Stimulated activated CD8-positive, alpha-beta memory T cell treated with anti-CD3 and anti-CD28 coated beads, Interleukin-4, amount 100 ng/mL, for 48 hours (primary cell): ENCODE data around the gene SLC35E4.
"Not testable (repeated sequence)": the region's sequence is repeated elsewhere in the genome, so short reads cannot be mapped to it uniquely, and the experiment has no call there.

Experiments used
- DNase-seq: peaks from one replicate; pipeline ENCODE4 v3.0.0-alpha.2; 2020

SLC35E4 gene

DNA sequence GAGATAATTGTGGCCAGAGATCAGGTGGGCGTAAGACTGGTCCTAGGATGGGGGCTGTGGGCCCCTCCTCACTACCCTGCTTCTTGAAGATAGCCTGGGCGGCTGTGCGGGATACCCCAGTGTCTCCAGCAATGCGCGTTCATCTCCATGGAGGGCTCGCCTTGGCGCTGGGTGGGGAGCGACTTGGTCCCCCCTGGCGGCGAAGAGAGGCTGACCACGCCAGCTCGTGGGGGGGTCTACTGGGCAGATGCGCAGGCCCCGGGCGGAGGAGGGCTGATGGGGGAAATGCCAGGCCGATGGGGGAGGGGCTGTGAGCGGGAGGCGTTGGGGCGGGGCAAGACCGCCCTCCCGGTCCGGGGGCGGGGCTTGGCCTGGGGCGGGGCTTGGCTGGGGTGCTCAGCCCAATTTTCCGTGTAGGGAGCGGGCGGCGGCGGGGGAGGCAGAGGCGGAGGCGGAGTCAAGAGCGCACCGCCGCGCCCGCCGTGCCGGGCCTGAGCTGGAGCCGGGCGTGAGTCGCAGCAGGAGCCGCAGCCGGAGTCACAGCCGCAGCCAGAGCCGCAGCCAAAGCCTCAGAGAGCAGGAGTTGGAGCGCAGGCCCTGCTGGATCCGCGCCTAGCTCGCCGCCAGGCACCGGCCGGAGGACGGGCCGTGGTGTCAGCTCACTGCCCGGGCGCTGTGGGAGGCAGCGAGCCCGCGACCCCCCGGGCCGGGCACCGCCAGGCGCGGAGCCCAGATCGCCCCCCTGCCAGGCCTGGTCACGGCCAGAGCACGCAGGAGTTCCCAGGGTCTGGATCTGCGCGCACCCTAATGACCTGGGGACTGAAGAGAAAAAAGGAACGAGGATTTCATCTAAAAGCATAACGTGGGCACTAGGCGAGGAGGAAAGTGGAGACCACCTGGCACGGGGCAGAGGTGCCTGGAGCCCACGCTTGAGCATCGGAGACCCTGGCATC is at the start of gene SLC35E4:
TSS of gene SLC35E4 (plus strand) at position 509 of the 953 bp plus-strand sequence. CDS start 670 bp downstream, outside the sequence.
- peak; percentile 99 for DNase-seq

- DNase-seq: no peak
Measured at GRCh38 chr22:30586414-30586813, 49.2 kb upstream of the SLC35E4 start.

DNA sequence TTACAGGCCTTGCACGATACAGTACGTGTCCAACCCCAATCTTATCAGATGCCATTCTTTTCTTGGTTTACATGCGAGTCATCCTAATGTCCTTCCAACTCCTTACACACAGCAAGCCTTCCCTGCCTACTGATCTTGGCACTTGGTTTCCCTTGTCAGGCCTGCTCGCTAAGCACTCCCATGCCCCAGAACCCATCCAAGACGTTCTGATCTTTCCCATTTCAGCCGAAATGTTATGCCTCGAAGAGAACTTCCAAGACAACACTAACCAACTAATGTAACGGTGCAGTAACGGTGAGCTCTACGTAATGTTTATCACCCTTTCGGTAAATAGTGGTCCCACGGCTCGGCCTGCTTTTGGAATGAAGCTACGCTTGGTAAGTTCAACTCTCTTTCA is 44.4 kb upstream of the SLC35E4 start:
- DNase-seq: no peak

- DNase-seq: peak; percentile 94
Measured at GRCh38 chr22:30591588-30592359, 43.8 kb upstream of the SLC35E4 start, which contains the start of gene PES1. PES1 (minus strand) TSS chr22:30591910; CDS start chr22:30591833, 77 bp downstream.

GRCh38 chr22:30592360-30592713 is 43.2 kb upstream of the SLC35E4 start:
- DNase-seq: not testable (repeated sequence)

DNA sequence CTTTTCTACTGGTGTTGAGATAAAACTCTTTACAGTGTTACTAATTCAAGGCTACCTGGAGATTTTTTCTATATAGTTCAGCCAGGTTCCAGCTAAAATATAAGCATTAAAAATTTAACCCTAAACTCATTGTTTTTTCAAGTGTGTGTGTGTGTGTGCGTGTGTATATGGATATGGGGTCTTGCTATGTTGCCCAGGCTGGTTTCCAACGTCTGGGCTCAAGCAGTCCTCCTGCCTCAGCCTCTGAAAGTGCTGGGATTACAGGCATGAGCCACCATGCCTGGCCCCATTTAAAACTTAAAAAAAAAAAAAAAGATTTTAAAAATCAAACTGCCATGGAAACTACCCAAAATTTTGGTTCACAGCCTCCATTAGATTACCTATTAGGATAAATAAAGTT is 39.4 kb upstream of the SLC35E4 start:
- DNase-seq: no peak

- DNase-seq: no peak
Measured at GRCh38 chr22:30596886-30597285, 38.7 kb upstream of the SLC35E4 start.

DNA sequence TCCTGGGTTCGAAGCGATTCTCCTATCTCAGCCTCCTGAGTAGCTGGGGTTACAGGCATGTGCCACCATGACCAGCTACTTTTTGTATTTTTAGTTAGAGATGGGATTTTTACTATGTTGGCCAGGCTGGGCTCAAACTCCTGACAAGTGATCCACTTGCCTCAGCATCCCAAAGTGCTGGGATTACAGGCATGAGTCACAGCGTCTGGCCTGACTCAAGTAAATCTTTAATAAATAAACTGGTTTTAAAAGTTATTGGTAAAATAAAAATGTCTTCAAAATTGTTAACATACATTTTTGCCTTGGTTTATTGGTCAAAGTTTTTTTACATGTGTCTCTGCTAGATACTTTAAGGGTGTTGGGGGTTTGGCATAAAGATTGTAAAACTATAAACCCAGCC is 36.6 kb upstream of the SLC35E4 start:
- no peak for DNase-seq

DNA sequence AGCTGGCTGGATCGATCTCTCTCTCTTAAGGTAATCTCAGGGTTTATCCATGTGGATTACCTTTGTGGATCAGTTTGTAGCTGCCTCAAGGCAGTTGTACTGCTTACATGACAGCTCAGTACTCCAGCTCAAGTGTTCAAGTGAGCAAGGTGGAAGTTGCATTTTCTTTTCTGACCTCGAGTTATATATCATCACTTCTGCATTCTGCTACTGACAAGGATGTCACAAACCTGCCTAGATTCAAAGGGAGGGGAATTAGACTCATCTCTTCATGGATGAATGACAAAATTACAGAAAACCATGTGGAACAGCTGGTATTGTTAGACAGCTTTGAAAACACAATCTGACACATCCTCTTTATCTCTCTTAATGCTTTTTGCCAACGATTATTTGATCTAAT is 34.7 kb upstream of the SLC35E4 start:
- no peak for DNase-seq

- no peak for DNase-seq
Measured at GRCh38 chr22:30601464-30601863, 34.1 kb upstream of the SLC35E4 start.

GRCh38 chr22:30602049-30602448 is 33.5 kb upstream of the SLC35E4 start:
- no peak for DNase-seq

GRCh38 chr22:30603801-30604200 is 31.8 kb upstream of the SLC35E4 start:
- no peak for DNase-seq

DNA sequence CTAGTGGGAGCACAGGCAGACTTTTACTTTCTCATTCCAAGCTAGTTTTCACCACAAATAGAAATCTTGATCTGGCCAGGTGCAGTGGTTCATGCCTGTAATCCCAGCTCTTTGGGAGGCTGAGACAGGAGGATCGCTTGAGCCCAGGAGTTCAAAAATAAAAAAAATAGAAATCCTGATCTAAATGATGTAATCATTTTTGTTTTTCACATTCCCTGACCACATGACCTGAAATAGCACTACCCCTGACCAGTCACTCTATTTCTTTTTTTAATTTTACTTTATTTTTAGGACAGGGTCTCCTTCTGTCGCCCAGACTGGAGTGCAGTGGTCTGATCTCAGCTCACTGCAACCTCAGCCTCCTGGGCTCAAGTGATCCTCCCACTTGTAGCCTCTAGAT is 30.9 kb upstream of the SLC35E4 start:
- DNase-seq: no peak

- peak; percentile 68 for DNase-seq
Measured at GRCh38 chr22:30605449-30606110, 30.0 kb upstream of the SLC35E4 start.

DNA sequence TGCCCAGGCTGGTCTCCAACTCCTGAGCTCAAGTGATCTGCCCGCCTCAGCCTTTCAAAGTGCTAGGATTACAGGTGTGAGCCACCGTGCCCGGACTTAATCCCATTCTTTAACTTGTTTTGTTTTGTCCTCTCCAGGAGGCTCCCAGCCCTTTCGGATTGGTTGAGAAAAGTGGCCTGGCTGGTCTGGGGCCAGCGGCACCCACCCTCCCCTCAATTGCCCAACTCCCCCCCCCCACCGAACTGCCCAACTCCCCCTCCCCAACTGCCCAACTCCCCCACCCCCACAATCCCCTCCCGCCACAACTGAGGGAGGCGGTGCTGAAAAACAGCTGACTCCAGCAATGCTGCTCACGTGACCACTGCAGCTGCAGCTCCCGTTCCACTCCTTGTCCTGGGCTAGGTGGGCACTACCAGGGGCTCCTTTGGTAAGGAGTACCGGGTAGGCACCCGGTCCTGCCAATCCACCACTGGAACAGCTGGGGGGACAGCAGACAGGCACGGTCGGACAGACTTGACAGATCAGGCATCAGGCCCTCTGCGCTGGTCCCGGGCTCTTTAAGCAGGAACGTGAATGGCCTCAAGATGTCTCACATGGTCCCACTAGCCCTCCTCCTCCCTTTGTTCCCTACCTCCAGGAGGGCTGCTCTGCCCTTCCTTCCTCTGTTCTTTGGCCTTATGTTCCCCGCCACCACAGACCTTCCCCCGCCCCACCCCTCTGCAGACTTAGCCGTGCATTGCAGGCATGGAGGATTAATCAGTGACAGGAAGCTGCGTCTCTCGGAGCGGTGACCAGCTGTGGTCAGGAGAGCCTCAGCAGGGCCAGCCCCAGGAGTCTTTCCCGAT is 28.9 kb upstream of the SLC35E4 start, which contains the start of gene TCN2:
TSS of gene TCN2 (plus strand) at position 720 of the 845 bp plus-strand sequence. CDS start 158 bp downstream, outside the sequence.
- DNase-seq: peak; percentile 57

- DNase-seq: no peak
Measured at GRCh38 chr22:30607300-30607930, 28.2 kb upstream of the SLC35E4 start.

GRCh38 chr22:30607939-30608338 is 27.6 kb upstream of the SLC35E4 start:
- no peak for DNase-seq

- peak; percentile 48 for DNase-seq
Measured at GRCh38 chr22:30609260-30610185, 26.1 kb upstream of the SLC35E4 start.

GRCh38 chr22:30610299-30610698 is 25.3 kb upstream of the SLC35E4 start:
- DNase-seq: no peak

DNA sequence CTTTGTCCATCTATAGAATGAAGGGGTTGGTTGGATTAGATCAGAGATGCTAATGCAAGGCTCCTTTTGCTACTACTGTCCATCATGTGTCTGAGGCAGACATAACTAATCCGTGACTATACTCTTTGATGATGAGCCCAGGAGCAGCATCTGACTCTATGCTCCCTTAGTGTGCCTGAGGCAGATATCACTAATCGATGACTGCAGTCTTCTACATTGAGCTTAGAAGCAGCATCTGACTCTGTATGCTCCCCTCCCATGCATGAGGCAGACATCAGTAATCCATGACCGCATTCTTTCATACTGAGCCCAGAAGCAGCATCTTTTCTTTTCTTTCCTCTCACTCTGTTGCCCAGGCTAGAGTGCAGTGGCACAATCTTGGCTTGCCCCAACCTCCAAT is 24.4 kb upstream of the SLC35E4 start:
- DNase-seq: no peak
